ENCODE results near the gene DMRTB1.

- TF ChIP-seq POLR2AphosphoS5 (IDR thresholded peaks at IDR 0.05; ENCODE audit: low read depth, low read length) = no peak
- no peak for TF ChIP-seq POLR2A (IDR thresholded peaks at IDR 0.05; ENCODE audit: low read depth, low read length)
- TF ChIP-seq TAF1 (IDR thresholded peaks at IDR 0.05; ENCODE audit: borderline replicate concordance, low read depth, low read length) = no peak
These were observed 52.2 kb downstream of the DMRTB1 start for GRCh38 chr1:53511323-53511932.

All from GM12892 (cell line).